ENCODE measurements around the gene CSNK1G3.
A peak's percentile ranks its signal among the peaks of the same experiment; 100 is the strongest.

CSNK1G3 gene

GRCh38 chr5:123549256-123549904, 37.4 kb downstream of the CSNK1G3 start:
- peak; percentile 8 for DNase-seq (ENCODE audit: extremely low spot score, insufficient read length, low read depth)
- peak; percentile 96 for FAIRE-seq

GRCh38 chr5:123554601-123555000, 42.6 kb downstream of the CSNK1G3 start:
- no peak for DNase-seq (ENCODE audit: extremely low spot score, insufficient read length, low read depth)
- FAIRE-seq: peak; percentile 5

- DNase-seq (ENCODE audit: extremely low spot score, insufficient read length, low read depth) (no peak), FAIRE-seq (no peak)
These were observed 45.9 kb downstream of the CSNK1G3 start for GRCh38 chr5:123557907-123558306.

- FAIRE-seq: no peak
- DNase-seq (ENCODE audit: extremely low spot score, insufficient read length, low read depth): no peak
These were observed 46.9 kb downstream of the CSNK1G3 start for GRCh38 chr5:123558762-123559433.

GRCh38 chr5:123559434-123559775, 47.4 kb downstream of the CSNK1G3 start:
- DNase-seq (ENCODE audit: extremely low spot score, insufficient read length, low read depth) (no peak), FAIRE-seq (no peak)

GRCh38 chr5:123561230-123561629, 49.3 kb downstream of the CSNK1G3 start:
- peak; percentile 50 for FAIRE-seq

GRCh38 chr5:123571927-123572326, 60.0 kb downstream of the CSNK1G3 start:
- FAIRE-seq: no peak
- no peak for DNase-seq (ENCODE audit: extremely low spot score, insufficient read length, low read depth)

More at GRCh38 chr5:123561230-123561629, 49.3 kb downstream of the CSNK1G3 start:
- DNase-seq (ENCODE audit: extremely low spot score, insufficient read length, low read depth): no peak

- FAIRE-seq: no peak
- no peak for DNase-seq (ENCODE audit: extremely low spot score, insufficient read length, low read depth)
These were observed 66.4 kb downstream of the CSNK1G3 start for GRCh38 chr5:123578390-123578789.

GRCh38 chr5:123579410-123579809, 67.4 kb downstream of the CSNK1G3 start:
- DNase-seq (ENCODE audit: extremely low spot score, insufficient read length, low read depth): no peak
- FAIRE-seq: no peak

GRCh38 chr5:123582550-123583285, 70.7 kb downstream of the CSNK1G3 start:
- DNase-seq (ENCODE audit: extremely low spot score, insufficient read length, low read depth) (no peak), FAIRE-seq (peak; percentile 12)

GRCh38 chr5:123585871-123586270, 73.9 kb downstream of the CSNK1G3 start:
- no peak for FAIRE-seq
- no peak for DNase-seq (ENCODE audit: extremely low spot score, insufficient read length, low read depth)

- DNase-seq (ENCODE audit: extremely low spot score, insufficient read length, low read depth): no peak
- no peak for FAIRE-seq
These were observed 82.5 kb downstream of the CSNK1G3 start for GRCh38 chr5:123594434-123594833.

- DNase-seq (ENCODE audit: extremely low spot score, insufficient read length, low read depth): no peak
- FAIRE-seq: no peak
These were observed 85.0 kb downstream of the CSNK1G3 start for GRCh38 chr5:123597018-123597417.

- FAIRE-seq (no peak), DNase-seq (ENCODE audit: extremely low spot score, insufficient read length, low read depth) (no peak)
These were observed 86.2 kb downstream of the CSNK1G3 start for GRCh38 chr5:123598028-123598689.

- DNase-seq (ENCODE audit: extremely low spot score, insufficient read length, low read depth) (no peak), FAIRE-seq (no peak)
These were observed 87.2 kb downstream of the CSNK1G3 start for GRCh38 chr5:123599171-123599570.

- DNase-seq (ENCODE audit: extremely low spot score, insufficient read length, low read depth) (no peak), FAIRE-seq (no peak)
These were observed 89.6 kb downstream of the CSNK1G3 start for GRCh38 chr5:123601610-123602009.

GRCh38 chr5:123605822-123606221, 93.8 kb downstream of the CSNK1G3 start:
- DNase-seq (ENCODE audit: extremely low spot score, insufficient read length, low read depth): no peak
- no peak for FAIRE-seq

GRCh38 chr5:123610209-123610608, 98.2 kb downstream of the CSNK1G3 start:
- no peak for DNase-seq (ENCODE audit: extremely low spot score, insufficient read length, low read depth)
- FAIRE-seq: no peak

GRCh38 chr5:123610665-123611405, 98.9 kb downstream of the CSNK1G3 start:
- DNase-seq (ENCODE audit: extremely low spot score, insufficient read length, low read depth) (no peak), FAIRE-seq (peak; percentile 82)

GRCh38 chr5:123611406-123611709, 99.4 kb downstream of the CSNK1G3 start:
- DNase-seq (ENCODE audit: extremely low spot score, insufficient read length, low read depth): no peak
- FAIRE-seq: no peak

All from GM18507 (cell line).